NOMO-1 (cell line): ENCODE results near the gene SH3PXD2A.

Source experiments
- DNase-seq, 2 experiments: peaks; one replicate each; lab custom pipeline; 2025; ENCODE audit not compliant: unreplicated experiment in 2 of 2; lab: John Stamatoyannopoulos, UW

Gene SH3PXD2A

GRCh38 chr10:103877861-103878260 lies 22.5 kb upstream of the SH3PXD2A start:
- DNase-seq: no peak

GRCh38 chr10:103876155-103876554 lies 20.8 kb upstream of the SH3PXD2A start:
- DNase-seq: no peak

GRCh38 chr10:103874730-103875129 lies 19.4 kb upstream of the SH3PXD2A start:
- DNase-seq: no peak

GRCh38 chr10:103872137-103872931 lies 17.0 kb upstream of the SH3PXD2A start:
- no peak for DNase-seq

- DNase-seq: no peak
Observed at GRCh38 chr10:103871006-103871405, 15.6 kb upstream of the SH3PXD2A start.

- DNase-seq: no peak
Observed at GRCh38 chr10:103870516-103870915, 15.1 kb upstream of the SH3PXD2A start.

GRCh38 chr10:103869336-103869735 lies 14.0 kb upstream of the SH3PXD2A start:
- DNase-seq: no peak

- no peak for DNase-seq
Observed at GRCh38 chr10:103868200-103868599, 12.8 kb upstream of the SH3PXD2A start.

GRCh38 chr10:103861505-103861904 lies 6.1 kb upstream of the SH3PXD2A start:
- no peak for DNase-seq

GRCh38 chr10:103859161-103860086 lies 4.0 kb upstream of the SH3PXD2A start:
- peak in 1 of 2 experiments; percentile 42 for DNase-seq

- no peak for DNase-seq
Observed at GRCh38 chr10:103858360-103858759, 3.0 kb upstream of the SH3PXD2A start.

- no peak for DNase-seq
Observed at GRCh38 chr10:103856797-103857170, 1.4 kb upstream of the SH3PXD2A start.

GRCh38 chr10:103855852-103856796 lies 748 bp upstream of the SH3PXD2A start:
- DNase-seq: peak in 1 of 2 experiments; percentile 6

GRCh38 chr10:103854686-103855391 lies 537 bp downstream of the SH3PXD2A start:
- no peak for DNase-seq

- DNase-seq: peak; percentile 10 to 14
Observed at GRCh38 chr10:103854265-103854685, 1.1 kb downstream of the SH3PXD2A start.

GRCh38 chr10:103853428-103854264 lies 1.7 kb downstream of the SH3PXD2A start:
- no peak for DNase-seq

GRCh38 chr10:103852856-103853255 lies 2.5 kb downstream of the SH3PXD2A start:
- no peak for DNase-seq

GRCh38 chr10:103852189-103852711 lies 3.1 kb downstream of the SH3PXD2A start:
- no peak for DNase-seq

GRCh38 chr10:103851261-103851660 lies 4.1 kb downstream of the SH3PXD2A start:
- no peak for DNase-seq
